SK-N-MC (cell line): Measurements from ENCODE around the gene NMBR.

ENCODE experiments used
- EZH2 ChIP-seq: fragments of 200-600 bp; sonication (generic); IDR thresholded peaks from one replicate; pipeline ENCODE4 v1.6.1; 2017; ENCODE audit warnings: antibody characterized with exemption
- FOXP2 ChIP-seq: optimal IDR thresholded peaks from 2 replicates; pipeline ENCODE3; 2011; ENCODE audit warnings: mild to moderate bottlenecking, moderate library complexity; ENCODE audit not compliant: insufficient read depth; ENCODE audit errors: extremely low read length, control extremely low read depth
- POLR2AphosphoS5 ChIP-seq: IDR thresholded peaks from 2 replicates; pipeline ENCODE4 v1.6.1; 2012; ENCODE audit warnings: mild to moderate bottlenecking, low read depth, low read length, borderline replicate concordance

DNA sequence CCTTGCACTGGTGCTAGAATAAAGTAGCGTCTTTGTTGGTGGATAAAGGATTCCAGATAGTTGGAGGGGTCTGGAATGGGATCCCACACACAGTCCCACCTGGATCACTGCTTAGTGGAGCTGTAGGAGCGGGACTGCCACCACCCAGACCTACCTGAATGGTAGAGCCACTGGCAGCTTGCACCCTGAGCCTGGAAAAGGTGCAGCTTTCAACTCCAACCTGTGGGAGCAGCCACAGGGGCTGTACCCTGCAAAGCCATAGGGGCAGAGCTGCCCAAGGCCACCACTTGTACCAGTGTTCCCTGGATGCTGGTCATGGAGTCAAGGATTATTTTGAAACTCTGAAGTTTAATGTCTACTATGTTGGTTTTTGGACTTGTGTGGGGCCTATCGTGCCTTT, 27.1 kb upstream of the NMBR start:
- no peak for TF ChIP-seq EZH2
- no peak for TF ChIP-seq POLR2AphosphoS5
- TF ChIP-seq FOXP2, result no peak
